HG03139 (cell line): ENCODE measurements around the gene TPT1.
"Not testable (repeated sequence)": the region's sequence is repeated elsewhere in the genome, so short reads cannot be mapped to it uniquely, and the experiment has no call there.

Source experiments
- ATAC-seq: cut with Tn5 transposase; IDR thresholded peaks from one replicate; pipeline ENCODE4 v1.9.1; 2021; ENCODE audit not compliant: unreplicated experiment

TPT1 gene

DNA sequence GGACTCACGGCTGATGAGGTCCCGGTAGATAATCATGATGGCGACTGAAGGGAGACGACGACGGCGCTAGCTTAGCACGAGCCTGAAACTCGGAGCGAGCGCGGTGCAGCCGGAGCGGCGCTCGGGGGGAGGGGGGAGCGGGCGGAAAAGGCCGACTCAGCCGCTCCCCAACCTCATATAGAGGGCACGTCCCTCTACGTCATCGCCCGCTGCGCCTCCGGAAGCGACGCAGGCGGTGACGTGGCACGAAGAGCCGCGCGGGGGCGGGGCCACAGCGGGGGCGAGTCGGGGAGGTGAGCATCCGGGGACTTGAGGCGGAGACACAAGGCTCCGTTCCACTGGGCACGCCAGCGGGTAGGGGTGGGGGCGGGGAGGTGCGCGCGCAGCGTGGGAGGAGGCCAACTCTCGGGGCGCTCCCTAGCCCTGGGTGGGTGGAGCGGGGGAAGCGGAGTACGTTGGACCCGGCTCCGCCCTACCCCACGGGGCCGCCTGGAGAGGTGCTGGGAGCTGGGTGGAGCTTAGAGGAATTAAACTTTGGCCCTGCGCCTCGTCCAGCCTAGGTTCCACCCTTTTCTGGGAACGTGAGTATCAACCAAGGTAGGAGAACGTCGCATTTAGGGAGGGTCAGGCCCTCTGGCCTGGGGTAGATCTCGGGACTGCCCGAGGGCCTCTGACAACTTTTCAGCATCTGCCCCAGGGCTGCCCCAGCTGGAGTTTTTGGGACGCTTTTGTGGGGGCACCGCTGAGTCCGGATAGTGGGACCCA lies at the start of gene TPT1:
TSS of gene TPT1 (minus strand) at position 150 of the 765 bp plus-strand sequence. CDS start at position 36, 114 bp downstream.
- ATAC-seq, result peak; percentile 87

GRCh38 chr13:45390348-45390747 lies 49.4 kb upstream of the TPT1 start:
- ATAC-seq, result not testable (repeated sequence)

DNA sequence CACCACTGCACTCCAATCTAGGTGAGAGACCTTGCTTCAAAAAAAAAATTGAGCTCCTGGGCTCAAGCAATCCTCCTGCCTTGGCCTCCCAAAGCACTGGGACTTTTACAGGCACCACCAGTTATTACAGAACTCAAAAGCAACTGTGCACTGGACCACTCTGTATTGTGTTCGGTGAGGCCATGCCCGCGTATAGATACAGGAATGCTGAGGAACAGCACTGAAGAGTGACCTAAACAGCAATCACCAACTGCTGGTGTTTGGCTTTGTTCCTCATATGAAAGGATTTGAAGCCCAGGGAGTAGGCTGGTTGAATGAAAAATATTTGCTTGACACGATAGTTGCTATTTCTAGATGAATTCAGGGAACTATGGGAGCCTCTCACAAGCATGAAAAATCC lies 47.7 kb upstream of the TPT1 start:
- ATAC-seq, result no peak

GRCh38 chr13:45386892-45387575 lies 46.1 kb upstream of the TPT1 start:
- ATAC-seq, result not testable (repeated sequence)

DNA sequence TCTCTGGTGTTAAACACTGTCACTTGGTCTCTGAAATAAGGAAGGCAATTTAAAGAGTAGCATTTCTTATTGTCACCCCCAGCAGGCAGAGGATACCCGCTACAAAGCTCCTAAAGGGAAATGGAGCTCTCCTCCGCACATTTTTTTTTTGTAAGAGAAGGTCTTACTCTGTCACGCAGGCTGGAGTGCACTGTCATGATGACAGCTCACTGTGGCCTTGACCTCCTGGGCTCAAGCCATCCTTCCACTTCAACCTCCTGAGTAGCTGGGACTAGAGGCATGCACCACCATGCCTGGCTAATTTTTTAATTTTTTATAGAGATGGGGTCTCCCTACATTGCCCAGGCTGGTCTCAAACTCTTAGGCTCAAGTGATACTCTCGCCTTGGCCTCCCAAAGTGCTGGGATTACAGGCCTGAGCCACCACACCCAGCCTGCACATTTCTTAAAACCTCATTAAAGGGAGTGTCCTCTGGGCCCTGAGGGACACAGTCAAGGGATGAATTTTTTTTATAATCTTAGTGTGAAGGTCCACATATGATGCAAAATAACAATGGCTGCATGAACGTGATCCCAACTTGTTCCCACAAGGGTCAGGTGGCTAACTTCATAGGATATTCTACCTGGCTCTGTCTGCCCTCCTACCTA lies 45.0 kb upstream of the TPT1 start:
- no peak for ATAC-seq

DNA sequence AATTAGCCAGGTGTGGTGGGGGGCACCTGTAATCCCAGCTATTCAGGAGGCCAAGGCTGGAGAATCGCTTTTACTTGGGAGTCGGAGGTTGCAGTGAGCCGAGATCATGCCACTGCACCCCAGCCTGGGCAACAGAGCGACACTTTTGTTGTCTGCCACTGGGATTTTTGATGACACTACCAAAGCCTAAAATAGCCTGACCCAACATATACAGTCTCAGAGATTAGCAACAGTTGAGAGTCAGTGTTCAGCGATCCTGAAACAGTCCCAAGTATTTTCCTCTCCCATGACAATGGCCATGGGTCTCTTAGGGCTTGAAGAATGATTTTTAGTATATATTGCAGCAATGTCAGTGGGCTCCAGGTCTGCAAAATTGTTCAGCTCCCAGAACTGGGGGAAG lies 44.3 kb upstream of the TPT1 start:
- ATAC-seq, result no peak

DNA sequence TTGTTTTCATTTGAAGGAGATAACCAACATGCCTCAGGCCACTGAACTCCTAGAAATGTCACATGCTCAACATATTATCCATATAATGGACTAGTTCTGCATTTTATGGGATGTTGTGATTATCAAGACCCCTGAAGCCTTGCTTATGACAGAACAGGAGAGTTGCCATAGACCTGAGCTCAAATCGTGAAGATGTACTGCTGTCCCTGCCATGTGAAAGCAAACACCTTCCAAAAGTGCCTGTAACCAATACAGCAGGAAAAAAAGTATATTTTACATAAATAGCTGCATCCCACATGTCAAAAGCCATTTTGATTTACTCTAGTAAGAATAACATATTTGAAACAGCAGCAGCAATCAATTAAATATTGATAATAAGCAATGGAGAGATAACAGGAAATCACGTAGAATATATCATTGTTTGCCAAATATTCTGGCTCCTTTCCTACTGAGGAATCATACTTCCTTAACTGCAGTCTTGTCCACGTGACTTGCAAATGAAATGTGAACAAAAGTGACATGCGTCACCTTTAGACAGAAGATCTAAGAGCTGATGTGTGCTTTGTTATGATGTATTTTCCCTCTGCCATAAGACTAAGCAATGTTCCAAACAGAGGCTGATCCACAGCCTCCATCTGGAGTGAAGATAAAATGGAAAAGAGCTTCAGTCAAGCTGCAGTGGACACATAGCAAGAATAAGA lies 43.6 kb upstream of the TPT1 start:
- ATAC-seq, result no peak

GRCh38 chr13:45382739-45383138 lies 41.8 kb upstream of the TPT1 start:
- not testable (repeated sequence) for ATAC-seq

DNA sequence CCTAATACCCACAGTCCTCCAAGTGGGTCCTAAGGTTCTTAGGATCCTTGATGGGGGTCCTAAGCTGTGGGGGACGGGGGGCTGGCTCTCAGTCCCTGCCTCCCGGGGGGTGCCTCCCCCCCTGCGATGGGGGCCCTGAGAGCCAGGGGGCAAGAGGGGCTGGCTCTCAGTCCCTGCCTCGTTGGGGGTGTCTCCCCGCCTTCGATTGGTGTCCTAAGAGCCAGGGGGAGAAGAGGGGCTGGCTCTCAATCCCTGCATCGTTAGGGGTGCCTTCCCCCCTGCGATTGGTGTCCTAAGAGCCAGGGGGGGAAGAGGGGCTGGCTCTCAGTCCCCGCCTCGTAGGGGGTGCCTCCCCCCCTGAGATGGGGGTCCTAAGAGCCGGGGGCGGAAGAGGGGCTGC lies 40.2 kb upstream of the TPT1 start:
- no peak for ATAC-seq

DNA sequence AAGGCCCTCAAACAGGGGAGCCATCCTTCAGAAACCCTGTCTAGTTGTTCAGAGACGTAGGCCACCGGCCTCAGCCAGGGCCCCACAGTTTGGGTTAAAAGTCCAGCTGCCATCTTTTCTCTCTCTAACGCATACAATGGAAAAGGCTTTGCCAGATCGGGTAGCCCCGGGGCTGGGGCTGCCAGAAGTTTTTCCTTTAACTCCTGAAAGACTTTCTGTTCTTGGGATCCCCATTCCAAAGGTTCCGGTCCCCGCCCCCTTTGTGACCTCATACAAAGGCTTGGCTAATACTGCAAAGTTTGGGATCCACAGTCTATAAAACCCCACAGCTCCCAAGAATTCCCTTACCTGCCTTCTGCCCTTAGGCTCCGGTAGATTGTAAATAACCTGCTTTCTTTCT lies 39.7 kb upstream of the TPT1 start:
- ATAC-seq, result not testable (repeated sequence)

GRCh38 chr13:45379516-45379915 lies 38.5 kb upstream of the TPT1 start:
- not testable (repeated sequence) for ATAC-seq

DNA sequence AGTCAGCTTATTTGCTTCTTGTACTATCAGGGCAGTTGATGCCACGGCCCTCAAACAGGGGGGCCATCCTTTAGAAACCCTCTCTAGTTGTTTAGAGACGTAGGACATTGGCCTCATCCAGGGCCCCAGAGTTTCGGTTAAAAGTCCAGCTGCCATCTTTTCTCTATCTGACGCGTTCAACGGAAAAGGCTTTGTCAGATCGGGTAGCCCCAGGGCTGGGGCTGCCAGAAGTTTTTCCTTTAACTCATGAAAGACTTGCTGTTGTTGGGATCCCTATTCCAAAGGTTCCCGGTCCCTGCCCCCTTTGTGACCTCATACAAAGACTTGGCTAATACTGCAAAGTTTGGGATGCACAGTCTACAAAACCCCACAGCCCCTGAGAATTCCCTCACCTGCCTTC lies 37.8 kb upstream of the TPT1 start:
- ATAC-seq, result not testable (repeated sequence)

- ATAC-seq, result not testable (repeated sequence)
These were observed 36.3 kb upstream of the TPT1 start for GRCh38 chr13:45377314-45377713.

GRCh38 chr13:45376651-45377050 lies 35.7 kb upstream of the TPT1 start:
- not testable (repeated sequence) for ATAC-seq

GRCh38 chr13:45374917-45375316 lies 33.9 kb upstream of the TPT1 start:
- ATAC-seq, result no peak

- ATAC-seq, result no peak
These were observed 32.2 kb upstream of the TPT1 start for GRCh38 chr13:45373162-45373547.

DNA sequence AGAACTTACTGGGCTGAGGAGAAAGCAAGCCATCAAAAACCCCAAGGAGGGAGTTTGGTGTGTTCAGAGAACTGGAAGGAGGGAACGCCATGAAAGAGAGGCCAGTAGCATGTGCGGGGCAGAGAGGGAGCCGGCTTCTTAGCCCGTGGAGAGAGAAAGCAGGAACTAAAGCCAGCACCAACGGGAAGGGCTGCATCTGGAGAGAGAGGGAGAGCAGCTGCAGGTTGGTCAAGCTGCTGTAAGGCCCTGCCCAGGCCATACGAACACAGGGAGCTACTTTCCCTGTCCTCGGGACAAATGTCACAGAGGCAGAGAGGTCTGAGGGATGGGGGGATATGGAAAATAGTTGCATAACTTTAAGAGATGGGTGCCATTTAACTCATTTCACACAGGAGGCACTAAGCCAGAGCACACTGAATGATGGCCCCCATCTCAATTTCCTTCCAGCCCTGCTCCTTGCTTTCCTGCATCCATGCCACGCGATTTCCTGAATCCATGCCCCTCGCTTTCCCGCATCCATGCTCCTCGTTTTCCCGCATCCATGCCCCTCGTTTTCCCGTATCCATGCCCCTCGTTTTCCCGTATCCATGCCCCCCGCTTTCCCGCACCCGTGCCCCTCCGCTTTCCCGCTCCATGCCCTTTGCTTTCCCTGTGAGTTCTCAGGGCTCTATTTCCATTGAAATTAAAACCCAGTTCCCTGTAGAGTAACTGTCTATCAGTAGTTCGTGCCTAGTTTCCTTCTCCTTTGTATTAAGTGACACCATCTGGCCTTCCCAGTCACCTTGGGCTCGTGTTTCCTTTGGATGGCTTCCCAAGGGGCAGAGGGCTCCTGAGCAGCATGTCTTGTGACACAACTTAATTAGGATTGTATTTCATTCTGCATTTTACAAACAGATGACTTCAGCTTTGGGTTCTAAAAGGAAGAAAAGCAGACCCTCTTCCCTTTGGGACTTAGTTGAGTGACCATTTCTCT lies 31.5 kb upstream of the TPT1 start:
- no peak for ATAC-seq

DNA sequence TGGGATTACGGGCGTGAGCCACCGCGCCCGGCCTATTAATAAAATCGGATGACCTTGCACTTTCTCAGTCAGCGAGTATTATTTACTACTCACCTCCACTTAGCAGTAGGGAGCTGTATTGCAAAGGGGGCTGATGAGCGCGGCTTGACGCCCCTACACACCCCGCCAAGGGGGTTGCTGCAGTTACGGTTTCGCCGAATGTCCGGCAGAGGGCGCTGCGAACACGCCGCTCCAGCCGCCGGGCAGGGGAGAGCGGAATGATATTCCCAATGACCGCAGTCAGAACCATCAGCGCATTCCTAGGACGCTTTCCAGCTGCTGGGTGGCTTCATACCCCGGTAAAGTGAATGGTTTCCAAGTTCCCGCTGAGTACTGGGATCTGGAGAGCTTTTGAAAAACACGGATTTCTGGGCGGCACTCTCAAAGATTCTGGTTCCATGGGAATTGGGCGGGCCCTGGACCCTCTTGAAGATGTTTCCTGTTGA lies 30.0 kb upstream of the TPT1 start:
- no peak for ATAC-seq

DNA sequence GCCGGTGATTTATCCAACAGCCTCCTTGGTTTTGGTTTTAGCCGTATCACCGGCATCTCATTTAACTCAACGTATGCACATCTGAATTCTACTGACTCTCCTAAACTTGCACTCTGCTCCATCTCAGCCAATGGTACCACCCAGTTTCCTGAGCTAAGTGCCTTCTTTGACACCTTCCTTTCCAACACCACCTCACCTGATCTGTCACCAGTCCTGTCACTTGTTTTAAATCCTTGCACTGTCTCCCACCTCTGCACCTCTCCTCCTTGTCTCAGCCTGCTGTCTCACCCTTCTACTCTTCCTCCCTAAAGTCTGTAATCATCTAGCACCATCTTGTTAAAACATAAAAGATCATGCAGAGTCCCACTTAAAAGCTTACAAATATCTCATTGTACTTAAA lies 28.1 kb upstream of the TPT1 start:
- ATAC-seq, result no peak

GRCh38 chr13:45368571-45368970 lies 27.6 kb upstream of the TPT1 start:
- no peak for ATAC-seq
